Neural cell (in vitro differentiated cells): Measurements from ENCODE around the gene PSME3IP1. TPM values are rescaled to one million over a fixed set of nuclear protein-coding genes. Genes with fewer than 3 reads are reported as not detected.

Source experiments
- H2AFZ ChIP-seq: fragments of 200-600, 300-800 bp; sonication (generic), shearing (Covaris generic); 2 replicates; pipeline ENCODE4 v1.6.0; 2014; ENCODE audit warnings: low read depth, mild to moderate bottlenecking, antibody characterized with exemption, low read length, moderate library complexity
- H3F3A ChIP-seq: fragments of 200-600 bp; shearing (Covaris generic); 2 replicates; pipeline ENCODE4 v1.6.1; 2016; ENCODE audit warnings: mild to moderate bottlenecking, moderate library complexity, mixed read lengths, antibody characterized with exemption, low read length; ENCODE audit not compliant: insufficient read depth, poor library complexity, severe bottlenecking
- H3K27ac ChIP-seq: fragments of 200-600, 300-800 bp; sonication (generic), shearing (Covaris generic); 2 replicates; pipeline ENCODE4 v1.5.1; 2014; ENCODE audit warnings: mild to moderate bottlenecking, low read length, moderate library complexity
- H3K27me3 ChIP-seq: fragments of 300-800, 200-600 bp; sonication (generic), shearing (Covaris generic); 2 replicates; pipeline ENCODE4 v1.6.0; 2014; ENCODE audit warnings: mild to moderate bottlenecking, low read depth, low read length, moderate library complexity; ENCODE audit not compliant: insufficient read depth
- H3K36me3 ChIP-seq: fragments of 300-800, 200-600 bp; sonication (generic), shearing (Covaris generic); 2 replicates; pipeline ENCODE4 v1.5.1; 2014; ENCODE audit warnings: mild to moderate bottlenecking, antibody characterized with exemption, low read length, moderate library complexity; ENCODE audit not compliant: insufficient read depth
- H3K4me2 ChIP-seq: fragments of 300-800, 200-600 bp; sonication (generic), shearing (Covaris generic); 2 replicates; pipeline ENCODE4 v1.6.0; 2014; ENCODE audit warnings: mild to moderate bottlenecking, low read length
- H3K4me3 ChIP-seq: fragments of 300-800, 200-600 bp; sonication (generic), shearing (Covaris generic); 2 replicates; pipeline ENCODE4 v1.5.1; 2014; ENCODE audit warnings: mild to moderate bottlenecking, low read length, moderate library complexity
- H3K79me2 ChIP-seq: fragments of 200-600 bp; shearing (Covaris generic); replicated peaks from 2 replicates; pipeline ENCODE4 v1.6.0; 2014; ENCODE audit warnings: mild to moderate bottlenecking, low read length, moderate library complexity; ENCODE audit not compliant: insufficient read depth
- H3K9ac ChIP-seq: fragments of 300-800, 200-600 bp; sonication (generic), shearing (Covaris generic); 2 replicates; pipeline ENCODE4 v1.6.1; 2016; ENCODE audit warnings: mild to moderate bottlenecking, low read length, mixed read lengths
- H3K9me2 ChIP-seq: fragments of 200-600 bp; shearing (Covaris generic); 2 replicates; pipeline ENCODE4 v1.6.1; 2016; ENCODE audit warnings: mild to moderate bottlenecking, low read length, mixed read lengths; ENCODE audit not compliant: insufficient read depth
- H3K9me3 ChIP-seq: fragments of 200-600, 300-800 bp; sonication (generic), shearing (Covaris generic); 2 replicates; pipeline ENCODE4 v1.6.1; 2016; ENCODE audit warnings: mild to moderate bottlenecking, mixed run types, low read length, moderate library complexity, mixed read lengths
- H4K20me1 ChIP-seq: fragments of 200-600 bp; shearing (Covaris generic); 2 replicates; pipeline ENCODE4 v1.6.1; 2016; ENCODE audit warnings: mild to moderate bottlenecking, mixed run types; ENCODE audit not compliant: insufficient read depth
- CTCF ChIP-seq: fragments of 450-650 bp; IDR thresholded peaks from 2 replicates; pipeline ENCODE4 v1.5.1; 2014; ENCODE audit warnings: antibody characterized with exemption, mild to moderate bottlenecking, moderate library complexity; ENCODE audit not compliant: poor library complexity, severe bottlenecking
- EP300 ChIP-seq: fragments of 450-650 bp; conservative IDR thresholded peaks from 2 replicates; pipeline ENCODE4 v1.6.1; 2014; ENCODE audit warnings: antibody characterized with exemption, mild to moderate bottlenecking, moderate library complexity; ENCODE audit not compliant: poor library complexity, severe bottlenecking
- EZH2 ChIP-seq: fragments of 200-600, 300-800 bp; shearing (Covaris generic), sonication (generic); IDR thresholded peaks from 2 replicates; pipeline ENCODE4 v1.6.1; 2014; ENCODE audit warnings: antibody characterized with exemption, low read length, borderline replicate concordance, mild to moderate bottlenecking; ENCODE audit not compliant: insufficient read depth, poor library complexity, severe bottlenecking
- MXI1 ChIP-seq: fragments of 450-650 bp; conservative IDR thresholded peaks from 2 replicates; pipeline ENCODE4 v1.6.1; 2014; ENCODE audit warnings: antibody characterized with exemption, mild to moderate bottlenecking; ENCODE audit not compliant: poor library complexity, severe bottlenecking
- POLR2AphosphoS5 ChIP-seq: IDR thresholded peaks from 2 replicates; pipeline ENCODE4 v1.6.1; 2012
- RAD21 ChIP-seq: fragments of 450-650 bp; conservative IDR thresholded peaks from 2 replicates; pipeline ENCODE4 v1.6.1; 2014; ENCODE audit warnings: antibody characterized with exemption, mild to moderate bottlenecking, moderate library complexity
- SMC3 ChIP-seq: fragments of 450-650 bp; conservative IDR thresholded peaks from 2 replicates; pipeline ENCODE4 v1.6.1; 2014; ENCODE audit warnings: antibody characterized with exemption, mild to moderate bottlenecking, moderate library complexity; ENCODE audit not compliant: poor library complexity
- TAF1 ChIP-seq: IDR thresholded peaks from 2 replicates; pipeline ENCODE4 v1.6.1; 2012; ENCODE audit warnings: low read depth
- polyA plus RNA-seq: library from polyadenylated mRNA; depleted of rRNA; stranded (reverse); fragments of >200 nt; gene quantifications from 2 replicates; pipeline ENCODE4 v1.2.3, GENCODE V29; 2014
- TF ChIP-seq, protein P1 (sequence below): IDR thresholded peaks from 2 replicates; pipeline ENCODE4 v1.6.1; 2012; ENCODE audit warnings: borderline replicate concordance

Gene PSME3IP1
- polyA plus RNA-seq, 1 donor from 2014 or later: 167 TPM

- Histone ChIP-seq H3K27me3 (no peaks in the 10 kb centered on the region), H3K9me3 (no peaks in the 10 kb centered on the region), H3K9ac (no peak overlapping the region), H3K9me2 (no peaks in the 10 kb centered on the region), H3K27ac (no peak overlapping the region), H3K4me3 (no peak overlapping the region), H3K36me3 (peaks cover 5% of the 10 kb centered on the region), H3K4me2 (no peak overlapping the region), H3F3A (no peaks in the 10 kb centered on the region), H4K20me1 (no peaks in the 10 kb centered on the region), H3K79me2 (no peaks in the 10 kb centered on the region), H2AFZ (no peak overlapping the region)
- TF ChIP-seq TAF1 (no peak), MXI1 (no peak), RAD21 (no peak)
Measured at GRCh38 chr16:57155702-57156350, 30.0 kb downstream of the PSME3IP1 start.

DNA sequence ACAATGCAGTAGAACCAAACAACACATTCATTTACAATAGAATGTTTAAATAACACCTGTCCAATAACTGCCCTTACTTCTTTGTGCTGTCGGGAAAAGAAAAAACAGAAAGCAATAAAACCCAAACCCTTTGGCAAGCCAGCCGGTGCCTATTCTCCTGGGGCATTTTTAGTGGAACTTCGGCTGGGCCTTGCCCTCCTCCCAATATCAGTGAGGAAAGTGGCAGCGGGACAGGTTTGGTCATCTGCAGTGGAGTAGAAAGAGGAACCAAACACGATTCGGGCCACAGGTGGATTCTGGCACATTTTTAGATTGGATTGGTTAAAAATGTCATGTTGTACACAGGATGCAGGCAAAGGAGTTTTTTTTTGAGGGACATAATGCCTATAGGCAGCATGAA, 32.0 kb downstream of the PSME3IP1 start:
- Histone ChIP-seq H3K9me3 (no peaks in the 10 kb centered on the region), H2AFZ (no peak overlapping the region), H3K79me2 (no peaks in the 10 kb centered on the region), H3K4me2 (no peak overlapping the region), H3K9me2 (no peaks in the 10 kb centered on the region), H3K9ac (no peak overlapping the region), H3K36me3 (peaks cover 5% of the 10 kb centered on the region), H3K4me3 (no peak overlapping the region), H3K27ac (no peak overlapping the region), H3F3A (no peaks in the 10 kb centered on the region), H4K20me1 (no peaks in the 10 kb centered on the region), H3K27me3 (no peaks in the 10 kb centered on the region)
- TF ChIP-seq EZH2: no peak
- TF ChIP-seq, protein P1, sequence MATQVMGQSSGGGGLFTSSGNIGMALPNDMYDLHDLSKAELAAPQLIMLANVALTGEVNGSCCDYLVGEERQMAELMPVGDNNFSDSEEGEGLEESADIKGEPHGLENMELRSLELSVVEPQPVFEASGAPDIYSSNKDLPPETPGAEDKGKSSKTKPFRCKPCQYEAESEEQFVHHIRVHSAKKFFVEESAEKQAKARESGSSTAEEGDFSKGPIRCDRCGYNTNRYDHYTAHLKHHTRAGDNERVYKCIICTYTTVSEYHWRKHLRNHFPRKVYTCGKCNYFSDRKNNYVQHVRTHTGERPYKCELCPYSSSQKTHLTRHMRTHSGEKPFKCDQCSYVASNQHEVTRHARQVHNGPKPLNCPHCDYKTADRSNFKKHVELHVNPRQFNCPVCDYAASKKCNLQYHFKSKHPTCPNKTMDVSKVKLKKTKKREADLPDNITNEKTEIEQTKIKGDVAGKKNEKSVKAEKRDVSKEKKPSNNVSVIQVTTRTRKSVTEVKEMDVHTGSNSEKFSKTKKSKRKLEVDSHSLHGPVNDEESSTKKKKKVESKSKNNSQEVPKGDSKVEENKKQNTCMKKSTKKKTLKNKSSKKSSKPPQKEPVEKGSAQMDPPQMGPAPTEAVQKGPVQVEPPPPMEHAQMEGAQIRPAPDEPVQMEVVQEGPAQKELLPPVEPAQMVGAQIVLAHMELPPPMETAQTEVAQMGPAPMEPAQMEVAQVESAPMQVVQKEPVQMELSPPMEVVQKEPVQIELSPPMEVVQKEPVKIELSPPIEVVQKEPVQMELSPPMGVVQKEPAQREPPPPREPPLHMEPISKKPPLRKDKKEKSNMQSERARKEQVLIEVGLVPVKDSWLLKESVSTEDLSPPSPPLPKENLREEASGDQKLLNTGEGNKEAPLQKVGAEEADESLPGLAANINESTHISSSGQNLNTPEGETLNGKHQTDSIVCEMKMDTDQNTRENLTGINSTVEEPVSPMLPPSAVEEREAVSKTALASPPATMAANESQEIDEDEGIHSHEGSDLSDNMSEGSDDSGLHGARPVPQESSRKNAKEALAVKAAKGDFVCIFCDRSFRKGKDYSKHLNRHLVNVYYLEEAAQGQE: no peak
- no peak for TF ChIP-seq EP300
- no peak for TF ChIP-seq MXI1
- no peak for TF ChIP-seq POLR2AphosphoS5
- no peak for TF ChIP-seq TAF1
- no peak for TF ChIP-seq CTCF
- no peak for TF ChIP-seq SMC3
- TF ChIP-seq RAD21: no peak
